Measurements from ENCODE around the gene IL13RA2.

The IL13RA2 gene

GRCh38 chrX:114985967-114986592, 31.3 kb downstream of the IL13RA2 start:
- DNase-seq, result no peak

- DNase-seq, result no peak
Observed at GRCh38 chrX:114976292-114976691, 41.1 kb downstream of the IL13RA2 start.

- no peak for DNase-seq
Observed at GRCh38 chrX:114973013-114973412, 44.4 kb downstream of the IL13RA2 start.

GRCh38 chrX:114970806-114971205, 46.6 kb downstream of the IL13RA2 start:
- DNase-seq, result no peak

- DNase-seq, result no peak
Observed at GRCh38 chrX:114964374-114964773, 53.0 kb downstream of the IL13RA2 start.

GRCh38 chrX:114962209-114962608, 55.2 kb downstream of the IL13RA2 start:
- DNase-seq, result no peak

GRCh38 chrX:114959729-114960128, 57.7 kb downstream of the IL13RA2 start:
- DNase-seq, result no peak
